ENCODE data around the gene HORMAD2.
A peak's percentile ranks its signal among the peaks of the same experiment; 100 is the strongest.

HORMAD2 gene

GRCh38 chr22:30190574-30190973 lies 110.3 kb downstream of the HORMAD2 start:
- no peak for TF ChIP-seq CTCF (IDR thresholded peaks at IDR 0.05; ENCODE audit: low read depth, low read length)
- H3K4me3 ChIP-seq (ENCODE audit: low read depth, low read length), result no peak overlapping the region

- TF ChIP-seq CTCF (IDR thresholded peaks at IDR 0.05; ENCODE audit: low read depth, low read length), result no peak
- H3K4me3 ChIP-seq (ENCODE audit: low read depth, low read length), result no peak overlapping the region
These were observed 110.9 kb downstream of the HORMAD2 start for GRCh38 chr22:30191040-30191701.

- H3K4me3 ChIP-seq (ENCODE audit: low read depth, low read length), result no peak overlapping the region
- TF ChIP-seq CTCF (IDR thresholded peaks at IDR 0.05; ENCODE audit: low read depth, low read length), result no peak
These were observed 112.2 kb downstream of the HORMAD2 start for GRCh38 chr22:30192427-30192826.

GRCh38 chr22:30193031-30193775 lies 112.9 kb downstream of the HORMAD2 start:
- TF ChIP-seq CTCF (IDR thresholded peaks at IDR 0.05; ENCODE audit: low read depth, low read length), result no peak
- no peak overlapping the region for H3K4me3 ChIP-seq (ENCODE audit: low read depth, low read length)

GRCh38 chr22:30195245-30196140 lies 115.2 kb downstream of the HORMAD2 start:
- no peak for TF ChIP-seq CTCF (IDR thresholded peaks at IDR 0.05; ENCODE audit: low read depth, low read length)
- H3K4me3 ChIP-seq (ENCODE audit: low read depth, low read length), result no peak overlapping the region

GRCh38 chr22:30196141-30196879 lies 116.0 kb downstream of the HORMAD2 start:
- no peak for TF ChIP-seq CTCF (IDR thresholded peaks at IDR 0.05; ENCODE audit: low read depth, low read length)
- H3K4me3 ChIP-seq (ENCODE audit: low read depth, low read length), result peak overlapping the region; percentile 27; the same call in 1 of the 2 replicates

Data from WI38 (cell line).